HG03439 (cell line): Measurements from ENCODE around the gene AANAT.

Experiments
- ATAC-seq: cut with Tn5 transposase; IDR thresholded peaks from one replicate; pipeline ENCODE4 v1.9.1; 2021; ENCODE audit warnings: mild to moderate bottlenecking, moderate library complexity; ENCODE audit not compliant: unreplicated experiment

AANAT gene

DNA sequence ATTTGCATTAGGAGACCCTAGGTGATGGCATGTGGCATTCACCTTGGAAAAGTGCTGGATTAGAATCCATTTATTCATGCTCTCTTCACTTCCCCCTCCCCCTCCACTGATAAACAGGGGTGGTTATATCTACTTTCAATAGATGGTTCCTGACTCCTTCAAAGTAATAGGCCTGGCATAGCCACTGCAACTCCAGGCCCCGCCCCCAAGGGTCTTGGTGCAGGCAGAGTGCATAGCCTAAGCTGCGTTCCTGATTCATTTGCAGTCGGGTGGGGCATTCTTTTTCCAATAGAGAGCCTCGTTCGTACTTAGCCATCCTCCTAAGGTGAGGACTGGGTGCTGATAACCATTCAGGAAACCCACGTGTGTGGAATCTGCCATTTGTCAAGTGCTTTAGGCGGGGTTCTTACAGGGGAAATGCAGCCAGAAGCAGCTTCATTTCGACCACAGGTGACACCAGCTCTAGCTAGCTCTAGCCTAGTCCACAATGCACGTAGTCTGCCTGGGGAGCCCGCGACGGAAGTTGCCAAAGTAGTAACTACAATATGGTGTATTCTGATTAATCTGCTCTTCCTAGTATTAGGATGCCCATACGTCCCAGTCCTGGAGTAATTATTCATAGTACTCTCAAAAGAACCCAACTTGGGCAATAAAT, 25.6 kb upstream of the AANAT start:
- ATAC-seq, result no peak

DNA sequence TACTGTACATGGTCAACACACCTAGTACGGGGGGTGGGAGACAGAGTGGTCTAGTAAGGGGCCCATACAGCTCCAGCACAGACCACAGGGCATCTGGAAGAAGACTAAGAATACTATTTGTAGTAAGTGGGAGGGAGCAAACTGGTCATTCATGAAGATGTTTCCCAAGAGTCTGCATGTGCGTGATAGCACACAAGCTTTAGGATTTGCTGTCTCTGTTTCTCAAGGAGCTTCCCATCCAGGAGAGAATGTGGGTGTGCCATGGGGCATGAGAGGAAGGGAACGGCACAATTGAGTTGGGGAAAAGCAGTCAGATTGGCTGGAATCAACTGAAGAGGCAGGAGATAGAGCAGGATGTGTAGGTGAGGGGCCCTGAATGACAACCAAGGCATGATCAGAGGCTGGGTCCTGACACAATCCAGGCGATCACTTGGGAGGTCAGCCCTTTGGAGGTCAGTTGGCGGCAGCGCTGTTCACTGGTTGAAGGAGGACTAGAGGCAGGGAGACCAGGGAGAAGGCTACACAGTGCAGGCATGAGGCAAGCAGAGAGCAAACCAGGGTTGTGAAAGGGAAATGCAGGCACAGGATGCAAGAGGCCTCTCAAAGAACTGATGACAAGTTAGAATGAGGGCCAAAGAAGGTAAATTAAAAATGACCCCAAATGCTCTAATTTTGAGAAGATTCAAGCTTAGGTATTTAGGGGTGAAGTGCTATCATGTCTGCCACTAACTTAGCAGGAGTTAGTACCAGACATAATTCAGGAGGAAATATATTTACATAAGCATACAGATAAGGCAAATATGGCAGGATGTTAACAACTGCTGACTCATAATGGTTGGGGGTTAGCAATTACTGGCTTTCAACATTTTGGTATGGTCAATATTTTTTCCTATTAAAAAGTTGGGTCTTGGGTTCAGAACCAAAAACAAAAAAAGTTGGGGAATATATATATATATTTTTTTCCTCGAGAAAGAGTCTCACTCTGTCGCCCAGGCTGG, 24.8 kb upstream of the AANAT start:
- ATAC-seq, result no peak

DNA sequence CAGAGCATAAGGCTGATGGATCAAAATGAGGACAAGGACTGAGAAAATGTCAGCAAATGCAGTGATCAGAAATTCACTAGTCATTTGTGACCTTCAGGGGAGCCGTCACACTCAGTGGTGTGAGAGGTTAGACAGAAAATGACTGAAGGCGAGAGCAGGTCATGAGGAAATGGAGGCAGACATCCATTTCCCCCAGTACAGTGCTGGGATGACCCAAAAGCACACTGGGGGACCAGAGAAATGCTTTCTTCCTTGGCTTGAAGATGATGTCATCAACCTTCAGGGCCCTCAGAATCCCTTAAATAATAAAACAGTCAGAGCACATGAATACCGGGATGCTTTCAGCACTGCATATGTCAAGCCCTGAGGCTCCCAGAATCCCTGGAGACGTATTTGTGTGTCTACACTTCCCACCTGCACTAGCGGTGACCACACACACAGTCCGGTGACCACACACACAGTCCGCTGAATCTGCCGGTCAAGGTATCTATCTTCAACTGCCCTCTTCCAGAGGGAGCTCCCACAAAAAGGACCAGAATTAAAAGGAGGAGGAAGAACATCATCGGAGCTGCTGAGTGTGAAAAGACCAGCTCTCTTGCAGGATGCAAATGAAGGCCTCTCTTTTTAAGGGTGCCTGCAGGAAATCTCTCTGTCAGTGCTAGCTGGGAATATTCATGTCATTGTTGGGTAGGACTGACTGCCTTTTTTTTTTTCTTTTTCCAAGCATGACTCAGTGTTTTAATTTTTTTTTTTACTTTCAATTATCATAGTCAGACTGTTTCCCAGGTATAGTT, 22.7 kb upstream of the AANAT start:
- no peak for ATAC-seq

DNA sequence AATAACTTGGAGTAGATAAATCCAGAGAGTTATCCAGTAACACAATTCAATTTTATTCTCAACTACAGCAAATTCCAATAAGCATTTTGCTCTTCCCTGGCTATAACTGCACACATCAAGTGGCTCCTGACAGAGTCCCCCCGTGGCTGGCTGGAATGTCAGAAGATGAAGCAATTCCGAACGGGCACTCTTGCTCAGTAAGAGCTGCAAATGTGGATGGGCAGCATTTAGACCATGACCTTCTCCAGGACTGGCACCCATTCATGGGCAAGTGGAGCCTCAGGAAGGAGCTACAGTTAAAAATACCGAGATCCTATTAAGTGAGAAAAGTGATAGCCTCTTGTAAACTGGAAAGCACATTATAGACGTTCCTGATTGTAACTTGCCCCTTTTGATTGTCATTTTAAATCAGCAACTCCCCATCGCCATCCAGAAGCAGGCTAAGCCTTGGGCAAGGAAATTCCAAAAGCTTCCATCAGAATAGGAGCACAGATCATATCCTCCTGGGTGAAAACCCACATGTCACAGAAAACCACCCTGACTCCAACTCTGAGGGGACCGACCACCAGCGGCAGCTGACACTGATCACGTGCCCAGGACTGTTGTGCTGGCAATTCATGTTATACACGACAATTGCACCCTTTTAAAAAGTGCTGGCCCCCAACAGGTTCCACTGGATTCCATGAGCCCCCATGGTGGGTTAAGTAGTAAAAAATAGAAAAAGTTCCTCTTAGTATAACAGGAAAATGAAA, 21.5 kb upstream of the AANAT start:
- no peak for ATAC-seq

DNA sequence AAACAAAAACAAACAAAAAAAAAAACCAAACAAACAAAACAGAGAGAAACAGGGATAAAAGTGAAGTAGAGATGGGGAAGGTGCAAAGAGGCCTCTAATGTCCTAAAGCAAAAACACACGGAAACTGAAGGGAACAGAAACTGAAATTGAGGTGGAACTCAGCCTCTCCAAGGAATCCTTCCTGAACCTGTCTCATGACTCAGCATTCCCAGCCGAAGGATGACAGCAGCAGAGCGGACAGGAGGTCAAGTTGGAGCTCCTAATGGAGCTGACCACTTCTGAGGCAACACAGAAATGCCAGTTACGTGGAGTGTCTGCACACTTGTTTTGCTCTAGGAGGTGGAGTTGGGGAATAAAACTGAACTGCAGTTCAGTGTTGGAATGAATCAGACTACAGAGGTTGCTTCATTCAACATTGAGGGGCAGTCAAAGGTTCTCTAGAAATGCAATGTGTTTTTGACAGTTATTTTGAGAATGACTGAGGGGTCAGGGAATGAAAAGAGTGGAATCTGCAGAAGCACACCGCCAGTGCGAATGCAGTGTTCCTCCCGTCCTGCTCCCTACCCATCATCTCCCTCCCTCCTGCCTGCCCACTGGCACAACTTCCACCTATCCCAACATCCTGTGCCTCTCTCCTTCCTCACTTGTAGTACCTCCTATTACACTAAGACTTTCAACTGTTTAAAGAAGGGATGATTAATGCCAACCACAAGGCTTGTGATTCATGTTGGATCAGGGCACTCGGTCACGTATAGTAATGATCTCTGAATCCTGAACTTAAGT, 20.8 kb upstream of the AANAT start:
- no peak for ATAC-seq

DNA sequence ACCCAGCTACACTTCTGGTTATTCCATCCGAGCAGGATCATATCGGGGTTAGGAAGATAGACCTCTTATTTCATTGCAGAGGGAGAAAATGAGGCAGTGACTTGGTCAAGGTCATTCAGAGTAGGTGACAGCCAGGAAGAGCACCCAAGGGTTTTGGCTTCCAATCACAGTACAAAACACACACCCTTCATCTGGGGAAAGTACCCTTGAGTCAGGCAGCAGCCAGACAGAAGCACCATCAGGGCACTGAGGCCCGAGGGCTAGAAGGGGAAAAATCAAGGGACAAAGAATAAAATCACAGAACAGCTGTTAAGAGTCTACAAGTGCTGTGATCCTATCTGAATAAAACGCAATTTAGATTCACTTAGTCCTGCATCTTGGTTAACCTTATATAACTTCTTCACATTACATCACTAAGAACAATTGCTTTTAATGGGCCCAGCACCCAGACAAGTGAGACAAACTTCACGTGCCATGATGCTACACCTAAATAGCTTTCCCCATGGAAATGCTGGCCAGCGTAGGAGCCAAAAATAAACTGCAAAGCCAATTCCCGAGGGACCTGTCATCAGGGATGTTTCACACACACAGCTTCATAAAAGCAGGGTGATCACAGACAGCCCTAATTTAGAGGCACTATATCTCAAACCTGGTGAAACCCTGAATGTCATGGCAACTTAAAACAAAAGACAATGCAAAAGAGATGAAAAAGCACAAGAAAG, 19.3 kb upstream of the AANAT start:
- ATAC-seq, result no peak

DNA sequence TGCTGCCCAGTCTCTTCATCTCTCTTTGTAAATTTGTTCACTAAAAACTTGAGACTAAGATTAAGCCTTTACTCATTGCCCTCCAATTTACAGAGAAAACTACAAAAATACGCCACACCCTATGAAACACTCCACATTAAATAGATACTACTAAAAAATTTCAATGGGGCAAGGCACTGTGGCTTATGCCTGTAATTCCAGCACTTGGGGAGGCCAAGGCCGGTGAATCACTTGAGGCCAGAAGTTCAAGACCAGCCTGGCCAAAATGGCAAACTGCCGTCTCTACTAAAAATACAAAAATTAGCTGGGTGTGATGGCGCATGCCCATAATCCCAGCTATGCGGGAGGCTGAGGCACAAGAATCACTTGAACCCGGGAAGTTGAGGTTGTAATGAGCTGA, 18.3 kb upstream of the AANAT start:
- ATAC-seq, result no peak

DNA sequence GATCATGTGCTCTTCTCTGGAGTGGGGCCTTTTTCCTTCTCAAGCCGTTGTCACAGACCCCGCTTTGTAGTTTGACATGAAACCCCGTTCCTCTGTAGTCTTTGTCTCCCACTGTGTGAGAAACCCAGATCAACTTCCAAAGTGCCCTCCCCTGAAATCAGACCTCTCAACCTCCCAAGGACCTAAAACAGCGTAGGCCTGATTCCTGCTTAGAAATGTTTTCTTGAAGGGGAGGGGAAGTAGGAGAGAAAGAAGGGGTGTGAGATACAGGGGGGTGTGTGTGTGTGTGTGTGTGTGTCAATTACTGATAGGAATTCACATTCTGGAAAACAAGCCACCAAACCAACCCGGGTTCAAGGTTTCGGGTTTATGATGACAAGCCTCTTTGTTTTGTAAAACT, 15.9 kb upstream of the AANAT start:
- ATAC-seq, result no peak

DNA sequence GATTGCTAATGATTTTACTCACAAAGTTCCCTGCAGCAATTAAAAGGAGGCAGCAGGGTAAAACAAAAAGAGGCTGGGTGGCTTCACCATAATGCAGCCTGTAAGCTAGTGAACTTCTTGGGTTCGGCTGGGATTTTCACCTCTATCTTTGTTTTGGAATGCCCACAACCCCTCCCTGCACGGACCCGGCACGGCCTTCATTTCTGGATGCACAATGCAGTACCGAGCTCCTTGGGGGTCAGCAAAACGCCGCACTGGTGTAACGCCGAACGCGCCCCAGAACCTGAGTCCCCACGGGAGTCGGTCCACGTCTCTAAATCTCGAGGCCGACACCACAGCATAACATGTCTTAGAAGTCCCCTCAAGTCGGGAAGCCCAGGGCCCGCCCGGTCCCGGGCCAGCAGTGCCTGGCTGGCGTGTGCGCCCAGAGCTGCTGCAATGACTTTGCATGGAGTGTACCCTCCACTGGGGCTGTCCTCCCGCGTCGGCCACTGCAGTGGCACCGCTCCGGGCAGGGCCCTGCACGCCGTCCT, 15.2 kb upstream of the AANAT start:
- ATAC-seq, result no peak

DNA sequence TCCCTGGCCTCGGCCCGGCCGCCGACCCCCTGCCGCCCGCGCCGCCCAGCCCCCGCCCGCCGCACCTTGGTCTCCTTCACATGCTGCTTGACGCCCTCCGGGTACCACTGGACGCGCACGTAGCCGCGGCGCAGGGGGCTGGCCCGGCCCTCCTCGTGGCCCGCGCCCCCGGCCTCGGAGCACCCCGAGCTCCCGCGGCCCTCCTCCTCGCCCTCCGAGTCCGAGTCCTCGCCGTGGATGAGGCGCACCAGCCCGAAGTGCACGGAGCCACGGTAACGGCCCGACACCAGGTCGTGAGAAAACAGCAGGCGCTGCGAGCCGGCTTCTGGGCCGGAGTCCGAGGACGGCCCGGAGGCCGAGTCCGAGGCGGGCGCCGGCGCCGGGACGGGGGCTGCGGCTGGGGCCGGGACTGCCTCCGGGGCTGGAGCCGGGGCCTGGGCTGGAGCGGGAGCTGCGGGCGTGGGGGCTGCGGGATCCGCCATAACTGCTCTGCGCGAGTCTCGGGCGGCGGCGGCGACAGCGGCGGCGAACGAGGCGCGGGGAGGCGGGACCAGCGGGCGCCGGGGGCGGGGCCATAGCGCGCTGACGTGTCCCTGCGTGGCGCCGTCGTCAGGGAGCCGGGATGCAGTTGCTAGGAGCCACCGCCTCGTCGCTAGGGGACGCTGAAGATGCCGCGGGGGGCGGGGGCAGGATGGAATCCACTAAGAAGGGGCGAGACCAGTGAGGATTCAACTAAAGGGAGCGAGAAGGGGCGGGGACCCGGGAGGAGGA, 14.6 kb upstream of the AANAT start, which contains the start of gene UBE2O:
UBE2O (minus strand) TSS at position 493 of the 771 bp plus-strand sequence; CDS start at position 482, 11 bp downstream.
- ATAC-seq, result peak; percentile 88

DNA sequence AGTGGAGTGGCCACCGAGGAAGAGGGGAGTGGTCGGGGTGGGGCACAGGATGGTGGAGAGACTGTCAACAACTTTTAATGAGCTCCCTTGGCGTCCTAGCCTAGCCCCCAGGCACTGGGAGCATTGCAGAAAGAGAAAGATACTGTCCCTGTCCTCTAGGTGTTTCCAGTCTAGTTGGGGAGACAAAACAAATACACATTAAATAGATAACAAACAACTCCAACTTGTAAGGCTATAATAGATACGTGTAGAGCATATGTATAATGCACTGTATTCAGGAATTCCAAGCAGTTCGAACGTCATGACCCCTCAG, 14.0 kb upstream of the AANAT start:
- ATAC-seq, result no peak

DNA sequence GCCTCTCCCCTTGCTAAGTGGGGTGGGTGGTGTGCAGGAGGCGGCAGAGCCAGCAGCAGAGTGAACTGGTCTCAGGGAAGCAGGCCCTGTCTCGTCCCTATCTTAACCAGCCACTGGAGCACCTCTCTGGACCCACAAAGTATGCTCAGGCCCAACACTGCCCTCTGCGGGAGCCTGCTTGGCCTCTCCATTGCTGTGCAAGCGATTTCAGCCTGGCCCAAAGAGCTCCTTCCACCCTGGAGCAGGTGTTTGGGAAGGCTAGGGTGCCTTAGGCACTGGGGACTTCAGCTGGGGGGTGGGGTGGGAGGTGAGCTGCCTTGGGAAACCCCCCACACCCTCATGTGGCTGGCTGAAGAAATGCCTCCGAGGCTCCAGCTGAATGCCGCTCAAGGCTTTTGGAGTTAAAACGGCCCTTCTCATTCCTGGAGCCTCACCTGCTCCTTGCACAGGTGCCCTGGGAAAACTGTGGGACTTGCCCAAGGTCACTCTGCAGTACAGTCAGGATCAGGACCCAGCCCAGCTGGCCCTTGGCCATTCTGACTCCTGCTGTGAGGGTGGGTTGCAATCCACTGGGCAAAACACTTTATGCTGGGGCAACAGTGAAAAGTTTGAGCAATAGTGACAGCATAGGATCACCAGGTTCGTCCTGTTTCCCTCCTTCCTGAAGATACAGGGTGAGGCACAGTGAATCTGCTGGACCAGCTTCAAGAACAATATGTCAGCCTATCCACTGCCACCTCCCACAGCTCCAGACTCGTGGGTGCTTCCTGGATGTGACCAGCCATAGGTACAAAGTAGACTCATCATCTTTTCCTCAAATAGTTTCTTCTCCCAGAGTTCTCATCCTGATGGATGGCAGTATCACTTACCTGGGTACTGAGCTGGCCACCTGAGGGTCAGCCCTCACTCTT, 8.6 kb upstream of the AANAT start:
- ATAC-seq, result no peak

DNA sequence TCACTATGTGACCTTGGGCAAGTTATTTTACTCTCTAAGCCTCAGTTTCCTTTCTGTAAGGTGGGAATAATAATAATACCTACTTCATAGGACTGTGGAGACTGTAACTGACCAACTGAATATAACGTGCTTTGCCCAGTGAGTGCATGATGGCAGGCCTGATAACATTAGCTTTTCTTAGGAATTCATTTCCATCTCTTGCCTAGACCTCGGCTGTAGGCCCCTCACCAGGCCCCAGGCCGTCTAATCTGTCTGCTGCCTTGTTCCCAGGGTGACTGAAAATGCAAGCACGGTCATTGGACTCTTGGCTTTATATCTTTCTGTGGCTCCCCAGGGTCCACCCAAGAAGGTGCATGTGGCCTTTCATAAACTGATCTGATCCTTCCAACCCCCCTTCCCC, 7.7 kb upstream of the AANAT start:
- no peak for ATAC-seq

DNA sequence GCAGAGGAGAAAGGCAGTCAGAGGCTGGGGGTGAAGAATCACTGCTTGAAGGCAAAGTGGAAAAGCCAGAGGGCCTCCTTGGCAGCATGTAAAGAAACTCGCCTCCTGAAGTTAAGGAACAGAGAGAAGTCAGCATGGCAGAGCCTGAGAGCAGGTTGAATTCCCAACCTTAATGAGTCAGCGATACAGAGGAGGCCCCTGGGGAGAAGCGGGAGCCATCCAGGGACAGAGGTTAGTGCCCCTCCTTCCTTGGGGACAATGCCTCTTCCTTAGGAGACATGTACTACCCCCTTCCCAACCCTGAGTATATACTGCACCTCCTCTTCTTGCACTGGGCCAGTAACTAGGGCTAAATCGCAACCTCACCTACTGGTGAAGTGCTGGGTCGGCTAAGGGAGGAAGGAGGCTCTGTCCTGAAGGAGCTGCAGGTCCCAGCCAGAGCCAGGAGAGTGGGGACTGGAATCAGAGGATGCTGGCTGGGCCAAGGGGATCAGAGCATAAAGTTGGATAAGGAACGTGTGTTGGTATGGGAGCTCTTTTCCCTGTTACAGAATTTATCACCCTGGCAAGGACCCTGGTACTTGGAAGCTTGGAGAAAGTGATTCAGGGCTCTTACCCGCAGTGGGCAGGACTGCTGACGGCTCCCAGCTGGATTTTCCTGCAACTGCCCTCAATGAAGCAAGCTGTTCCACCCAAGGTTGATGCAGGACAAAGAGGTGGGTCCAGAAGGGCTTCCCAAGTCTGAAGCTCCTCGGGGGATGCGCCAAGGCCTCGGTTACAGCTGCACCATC, 5.4 kb upstream of the AANAT start:
- no peak for ATAC-seq

DNA sequence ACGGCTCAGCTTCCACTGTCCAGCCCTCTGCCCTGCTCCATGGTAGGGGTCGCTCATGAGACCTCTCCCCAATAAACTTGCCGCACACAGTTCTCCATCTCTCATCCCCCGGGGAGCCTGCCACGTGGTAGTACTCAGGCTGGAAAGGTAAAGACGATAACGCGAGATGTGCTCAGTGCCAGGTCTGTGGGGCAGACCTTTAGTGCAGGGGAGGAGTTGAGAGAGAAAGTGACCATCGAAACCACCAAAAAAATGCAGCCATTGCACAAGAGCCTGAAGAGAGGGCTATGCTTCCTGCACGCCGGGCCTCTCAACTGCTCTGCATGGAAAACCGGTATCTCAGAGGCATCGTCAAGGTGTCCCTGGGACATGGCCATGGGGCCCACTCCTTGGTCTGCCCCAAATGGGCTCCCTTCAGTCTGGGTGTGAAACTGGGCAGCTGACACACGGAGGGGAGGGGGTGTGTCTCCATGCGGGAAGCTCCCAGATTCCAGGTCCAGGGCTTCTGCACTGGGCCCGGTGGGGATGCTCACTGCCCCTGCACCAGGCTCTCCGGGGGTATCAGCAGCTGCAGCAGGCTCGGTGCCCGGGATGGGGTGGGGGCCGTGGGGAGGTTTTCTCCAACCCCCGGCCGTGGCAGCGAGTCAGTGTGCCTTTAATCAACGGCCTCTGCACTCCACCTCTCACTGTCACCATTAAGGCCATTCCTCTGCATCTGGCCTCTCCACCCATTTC, 4.7 kb upstream of the AANAT start:
- no peak for ATAC-seq

DNA sequence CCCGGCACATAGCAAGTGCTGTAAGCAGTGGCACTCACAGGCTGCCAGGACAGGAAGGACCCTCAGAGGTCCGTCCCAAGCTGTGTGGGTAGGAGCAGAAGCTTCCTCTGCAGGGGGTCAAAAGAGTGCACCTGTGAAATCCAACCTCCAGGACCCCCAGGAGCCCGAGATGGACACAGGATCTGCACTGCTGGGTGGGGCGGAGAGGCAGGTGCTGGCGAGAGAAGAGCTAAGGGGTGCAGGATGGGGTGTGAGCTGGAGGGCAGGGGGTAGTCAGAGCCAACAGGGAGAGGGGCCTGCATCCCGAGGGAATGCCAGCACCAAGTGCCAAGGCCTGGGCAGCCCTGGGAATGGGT, 650 bp upstream of the AANAT start:
- ATAC-seq, result no peak
